Esophagus muscularis mucosa (tissue), 3 donors: Measurements from ENCODE around the gene CPEB3.

Source experiments
- CTCF ChIP-seq, 3 experiments: fragments of 200-600 bp in 2 of 3; fragments of 450-650 bp in 1 of 3; sonication (generic) in 2 of 3; IDR thresholded peaks; one replicate each; pipeline ENCODE4 v1.5.1; 2017 to 2019; ENCODE audit warnings: antibody characterized with exemption in 3 of 3, mild to moderate bottlenecking in 2 of 3, moderate library complexity in 1 of 3
- POLR2A ChIP-seq: fragments of 450-650 bp; IDR thresholded peaks from one replicate; pipeline ENCODE4 v1.6.1; 2017; ENCODE audit warnings: antibody characterized with exemption, moderate library complexity, mild to moderate bottlenecking, low read depth

GRCh38 chr10:92207061-92207460 is 83.8 kb downstream of the CPEB3 start:
- no peak for TF ChIP-seq CTCF (IDR thresholded peaks at IDR 0.05)
- no peak for TF ChIP-seq POLR2A
